Stimulated activated CD8-positive, alpha-beta memory T cell treated with anti-CD3 and anti-CD28 coated beads, Interleukin-15, amount 100 ng/mL, for 24 hours (primary cell): Measurements from ENCODE around the gene LHFPL6.

Source experiments
- DNase-seq: peaks from one replicate; pipeline ENCODE4 v3.0.0-alpha.2; 2020; ENCODE audit warnings: low read depth

The LHFPL6 gene

GRCh38 chr13:39602614-39603366 is at the start of gene LHFPL6:
TSS of gene LHFPL6 (minus strand) at chr13:39603193.
- DNase-seq: peak; percentile 43

- DNase-seq: no peak
Observed at GRCh38 chr13:39646122-39646521, 43.1 kb upstream of the LHFPL6 start.

- DNase-seq: no peak
Observed at GRCh38 chr13:39641645-39642044, 38.7 kb upstream of the LHFPL6 start.

- DNase-seq: no peak
Observed at GRCh38 chr13:39637890-39638289, 34.9 kb upstream of the LHFPL6 start.

- DNase-seq: no peak
Observed at GRCh38 chr13:39635564-39635963, 32.6 kb upstream of the LHFPL6 start.

GRCh38 chr13:39632994-39633393 is 30.0 kb upstream of the LHFPL6 start:
- DNase-seq: no peak

- DNase-seq: no peak
Observed at GRCh38 chr13:39631307-39631706, 28.3 kb upstream of the LHFPL6 start.

- no peak for DNase-seq
Observed at GRCh38 chr13:39623466-39623865, 20.5 kb upstream of the LHFPL6 start.

GRCh38 chr13:39618561-39618960 is 15.6 kb upstream of the LHFPL6 start:
- DNase-seq: no peak

GRCh38 chr13:39616087-39616694 is 13.2 kb upstream of the LHFPL6 start:
- peak; percentile 2 for DNase-seq

GRCh38 chr13:39612023-39612637 is 9.1 kb upstream of the LHFPL6 start:
- peak; percentile 17 for DNase-seq

- no peak for DNase-seq
Observed at GRCh38 chr13:39607876-39608275, 4.9 kb upstream of the LHFPL6 start.

- no peak for DNase-seq
Observed at GRCh38 chr13:39605677-39606320, 2.8 kb upstream of the LHFPL6 start.

- no peak for DNase-seq
Observed at GRCh38 chr13:39604756-39605155, 1.8 kb upstream of the LHFPL6 start.

- no peak for DNase-seq
Observed at GRCh38 chr13:39603424-39603947, 493 bp upstream of the LHFPL6 start.

GRCh38 chr13:39602277-39602613 is 748 bp downstream of the LHFPL6 start:
- no peak for DNase-seq

GRCh38 chr13:39601636-39602035 is 1.4 kb downstream of the LHFPL6 start:
- DNase-seq: no peak

GRCh38 chr13:39600766-39601165 is 2.2 kb downstream of the LHFPL6 start:
- DNase-seq: no peak

GRCh38 chr13:39599842-39600241 is 3.2 kb downstream of the LHFPL6 start:
- DNase-seq: no peak

GRCh38 chr13:39599012-39599411 is 4.0 kb downstream of the LHFPL6 start:
- DNase-seq: no peak

- DNase-seq: no peak
Observed at GRCh38 chr13:39597838-39598237, 5.2 kb downstream of the LHFPL6 start.

- no peak for DNase-seq
Observed at GRCh38 chr13:39596685-39597084, 6.3 kb downstream of the LHFPL6 start.

GRCh38 chr13:39596176-39596575 is 6.8 kb downstream of the LHFPL6 start:
- no peak for DNase-seq
